ENCODE results near the gene KLF13.

The KLF13 gene

GRCh38 chr15:31326156-31326874, at the start of gene KLF13:
Gene KLF13, plus strand, starts transcription at chr15:31326835. Its CDS starts 378 bp downstream, at chr15:31327213.
- POLR2A ChIA-PET = interaction anchor here (0.6 to 1.8 kb wide), 13 partner anchors 9 to 112 kb away, joined by 3 to 7 read pairs (median 4); no protein-coding TSS in a partner anchor
- CTCF ChIA-PET = interaction anchor here (0.6 kb wide), 1 partner anchor 65 kb away, joined by 3 read pairs; no protein-coding TSS in a partner anchor
- TF ChIP-seq SUZ12 (IDR thresholded peaks at IDR 0.05) = no peak
- peak; percentile 59; the same call in 1 of the 2 replicates for TF ChIP-seq CTBP1 (IDR thresholded peaks at IDR 0.05; ENCODE audit: borderline replicate concordance)
- no peak for TF ChIP-seq L3MBTL2 (conservative IDR thresholded peaks at IDR 0.05)
- TF ChIP-seq FOXM1 (IDR thresholded peaks at IDR 0.05; ENCODE audit: borderline replicate concordance) = no peak
- peak; percentile 92 for DNase-seq (ENCODE audit: extremely low spot score)

DNA sequence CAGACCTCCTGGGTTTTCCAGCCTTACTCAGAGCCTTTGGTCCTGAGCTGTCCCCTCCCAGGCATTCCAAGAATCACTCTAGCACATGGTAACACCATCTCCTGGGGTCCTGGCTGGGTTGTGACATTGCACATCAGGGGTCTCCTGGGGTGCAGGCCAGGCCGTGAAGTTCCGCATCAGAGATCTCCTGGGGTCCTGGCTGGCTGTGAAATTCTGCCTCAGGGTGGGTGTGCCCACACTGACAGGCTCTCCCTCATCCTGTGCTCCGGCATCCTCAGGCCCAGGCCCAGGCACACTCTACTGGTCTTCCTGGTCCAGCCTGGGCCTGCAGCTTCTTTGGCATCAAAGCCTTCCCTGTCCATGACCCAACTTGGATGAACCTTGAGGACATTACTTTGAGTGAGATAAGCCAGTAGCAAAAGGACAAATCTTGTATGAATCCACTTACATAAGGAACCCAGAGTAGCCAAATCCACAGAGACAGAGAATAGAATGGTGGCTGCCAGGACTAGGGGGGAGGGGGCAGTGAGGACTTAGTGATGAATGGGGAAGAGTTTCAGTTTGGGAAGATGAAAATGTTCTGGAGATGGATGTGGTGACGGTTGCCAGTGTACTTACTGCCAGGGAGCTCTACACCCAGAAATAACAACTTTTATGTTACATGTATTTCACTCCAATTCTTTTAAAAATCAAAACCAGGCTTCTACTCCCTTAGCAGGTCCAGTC, 49.1 kb upstream of the KLF13 start:
- DNase-seq (ENCODE audit: extremely low spot score) = no peak
- TF ChIP-seq FOXM1 (IDR thresholded peaks at IDR 0.05; ENCODE audit: borderline replicate concordance) (no peak), NFRKB (IDR thresholded peaks at IDR 0.05) (no peak), ZNF384 (IDR thresholded peaks at IDR 0.05) (no peak), ARNT (IDR thresholded peaks at IDR 0.05) (no peak), LEF1 (IDR thresholded peaks at IDR 0.05; ENCODE audit: borderline replicate concordance) (no peak), L3MBTL2 (conservative IDR thresholded peaks at IDR 0.05) (no peak), BHLHE40 (IDR thresholded peaks at IDR 0.05; ENCODE audit: borderline replicate concordance) (no peak), HDGF (IDR thresholded peaks at IDR 0.05; ENCODE audit: borderline replicate concordance) (no peak), FOXA1 (IDR thresholded peaks at IDR 0.05) (no peak), SUZ12 (IDR thresholded peaks at IDR 0.05) (no peak), TARDBP (IDR thresholded peaks at IDR 0.05) (no peak), SP1 (IDR thresholded peaks at IDR 0.05) (no peak), FOXK2 (IDR thresholded peaks at IDR 0.05) (no peak), CTBP1 (IDR thresholded peaks at IDR 0.05; ENCODE audit: borderline replicate concordance) (no peak), ELF4 (IDR thresholded peaks at IDR 0.05) (no peak)
- TF ChIP-seq, protein P1, sequence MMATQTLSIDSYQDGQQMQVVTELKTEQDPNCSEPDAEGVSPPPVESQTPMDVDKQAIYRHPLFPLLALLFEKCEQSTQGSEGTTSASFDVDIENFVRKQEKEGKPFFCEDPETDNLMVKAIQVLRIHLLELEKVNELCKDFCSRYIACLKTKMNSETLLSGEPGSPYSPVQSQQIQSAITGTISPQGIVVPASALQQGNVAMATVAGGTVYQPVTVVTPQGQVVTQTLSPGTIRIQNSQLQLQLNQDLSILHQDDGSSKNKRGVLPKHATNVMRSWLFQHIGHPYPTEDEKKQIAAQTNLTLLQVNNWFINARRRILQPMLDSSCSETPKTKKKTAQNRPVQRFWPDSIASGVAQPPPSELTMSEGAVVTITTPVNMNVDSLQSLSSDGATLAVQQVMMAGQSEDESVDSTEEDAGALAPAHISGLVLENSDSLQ (IDR thresholded peaks at IDR 0.05) = no peak
- CTCF ChIA-PET = no interaction called here
- POLR2A ChIA-PET = no interaction called here

GRCh38 chr15:31278061-31278445, 48.6 kb upstream of the KLF13 start:
- no peak for DNase-seq (ENCODE audit: extremely low spot score)
- TF ChIP-seq FOXA1 (IDR thresholded peaks at IDR 0.05) (no peak), SUZ12 (IDR thresholded peaks at IDR 0.05) (no peak), ARNT (IDR thresholded peaks at IDR 0.05) (no peak), ELF4 (IDR thresholded peaks at IDR 0.05) (no peak), BHLHE40 (IDR thresholded peaks at IDR 0.05; ENCODE audit: borderline replicate concordance) (no peak), CTBP1 (IDR thresholded peaks at IDR 0.05; ENCODE audit: borderline replicate concordance) (no peak), ZNF384 (IDR thresholded peaks at IDR 0.05) (no peak), SP1 (IDR thresholded peaks at IDR 0.05) (no peak), NFRKB (IDR thresholded peaks at IDR 0.05) (no peak), TARDBP (IDR thresholded peaks at IDR 0.05) (no peak), LEF1 (IDR thresholded peaks at IDR 0.05; ENCODE audit: borderline replicate concordance) (no peak), L3MBTL2 (conservative IDR thresholded peaks at IDR 0.05) (no peak), FOXK2 (IDR thresholded peaks at IDR 0.05) (no peak), HDGF (IDR thresholded peaks at IDR 0.05; ENCODE audit: borderline replicate concordance) (no peak), FOXM1 (IDR thresholded peaks at IDR 0.05; ENCODE audit: borderline replicate concordance) (no peak)
- TF ChIP-seq, protein P1 (IDR thresholded peaks at IDR 0.05) = no peak
- POLR2A ChIA-PET = no interaction called here
- CTCF ChIA-PET = no interaction called here

DNA sequence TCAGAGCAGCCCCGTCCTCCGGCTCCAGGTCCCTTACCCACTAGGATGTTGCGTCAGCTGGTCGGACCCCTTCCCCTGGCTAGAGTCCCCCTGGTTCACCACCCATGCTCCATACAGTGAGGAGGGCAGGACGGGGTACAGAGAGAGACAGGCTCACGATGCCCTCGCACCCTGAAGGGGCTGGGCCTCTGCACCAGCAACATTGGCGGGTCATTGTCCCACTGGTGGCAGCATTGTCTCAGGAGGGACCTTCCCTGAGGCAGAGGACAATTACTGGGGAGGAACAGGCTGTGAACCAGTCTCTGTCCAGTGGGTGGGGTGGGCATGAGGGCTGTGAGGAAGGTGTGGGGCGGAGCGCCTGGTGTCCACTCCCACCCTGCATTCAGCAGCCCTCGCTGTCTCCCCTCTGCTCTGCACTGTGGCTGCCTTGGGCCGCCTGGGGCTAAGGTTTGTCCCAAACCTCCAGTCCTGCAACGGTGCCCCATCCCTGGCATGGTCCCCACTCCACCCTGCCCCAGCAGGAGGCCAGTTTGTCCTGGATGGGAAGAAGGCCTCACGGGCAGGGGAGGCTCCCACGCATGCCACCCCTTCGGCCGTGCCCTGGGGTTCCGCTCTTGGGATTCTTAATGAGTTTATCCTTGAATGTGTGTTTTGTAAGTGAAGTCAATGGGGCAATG, 48.0 kb upstream of the KLF13 start:
- DNase-seq (ENCODE audit: extremely low spot score) = no peak
- CTCF ChIA-PET = no interaction called here
- TF ChIP-seq LEF1 (IDR thresholded peaks at IDR 0.05; ENCODE audit: borderline replicate concordance) (no peak), NFRKB (IDR thresholded peaks at IDR 0.05) (no peak), L3MBTL2 (conservative IDR thresholded peaks at IDR 0.05) (no peak), TARDBP (IDR thresholded peaks at IDR 0.05) (no peak), SP1 (IDR thresholded peaks at IDR 0.05) (no peak), FOXM1 (IDR thresholded peaks at IDR 0.05; ENCODE audit: borderline replicate concordance) (no peak), ARNT (IDR thresholded peaks at IDR 0.05) (no peak), FOXK2 (IDR thresholded peaks at IDR 0.05) (no peak), ZNF384 (IDR thresholded peaks at IDR 0.05) (no peak), ELF4 (IDR thresholded peaks at IDR 0.05) (no peak), BHLHE40 (IDR thresholded peaks at IDR 0.05; ENCODE audit: borderline replicate concordance) (no peak), FOXA1 (IDR thresholded peaks at IDR 0.05) (no peak), CTBP1 (IDR thresholded peaks at IDR 0.05; ENCODE audit: borderline replicate concordance) (no peak), HDGF (IDR thresholded peaks at IDR 0.05; ENCODE audit: borderline replicate concordance) (no peak), SUZ12 (IDR thresholded peaks at IDR 0.05) (no peak)
- TF ChIP-seq, protein P1 (IDR thresholded peaks at IDR 0.05) = no peak
- POLR2A ChIA-PET = no interaction called here
